ENCODE results near the gene PPP1R3E.
"Not testable (repeated sequence)": the region's sequence is repeated elsewhere in the genome, so short reads cannot be mapped to it uniquely, and the experiment has no call there.

The PPP1R3E gene

GRCh38 chr14:23297611-23298277 is 4.9 kb downstream of the PPP1R3E start:
- Histone ChIP-seq H3K4me1 (ENCODE audit: insufficient read depth, low read length) (peaks cover 32% of the 10 kb centered on the region), H2AFZ (ENCODE audit: low read depth, low read length) (no peak overlapping the region), H3K36me3 (ENCODE audit: insufficient read depth, low read length) (peaks cover 9% of the 10 kb centered on the region), H3K27me3 (ENCODE audit: insufficient read depth, low read length) (no peaks in the 10 kb centered on the region), H3K4me3 (ENCODE audit: low read length) (no peak overlapping the region), H3K9me3 (ENCODE audit: low read length) (no peaks in the 10 kb centered on the region)

GRCh38 chr14:23297096-23297495 is 5.6 kb downstream of the PPP1R3E start:
- peaks cover 32% of the 10 kb centered on the region for H3K4me1 ChIP-seq (ENCODE audit: insufficient read depth, low read length)
- H2AFZ ChIP-seq (ENCODE audit: low read depth, low read length) = no peak overlapping the region
- H3K9me3 ChIP-seq (ENCODE audit: low read length) = no peaks in the 10 kb centered on the region
- H3K27me3 ChIP-seq (ENCODE audit: insufficient read depth, low read length) = no peaks in the 10 kb centered on the region
- H3K36me3 ChIP-seq (ENCODE audit: insufficient read depth, low read length) = peaks cover 9% of the 10 kb centered on the region
- no peak overlapping the region for H3K4me3 ChIP-seq (ENCODE audit: low read length)

- Histone ChIP-seq H3K9me3 (ENCODE audit: low read length) (no peaks in the 10 kb centered on the region), H3K4me3 (ENCODE audit: low read length) (no peak overlapping the region), H3K36me3 (ENCODE audit: insufficient read depth, low read length) (peaks cover 9% of the 10 kb centered on the region), H2AFZ (ENCODE audit: low read depth, low read length) (no peak overlapping the region), H3K27me3 (ENCODE audit: insufficient read depth, low read length) (no peaks in the 10 kb centered on the region), H3K4me1 (ENCODE audit: insufficient read depth, low read length) (peaks cover 32% of the 10 kb centered on the region)
Observed at GRCh38 chr14:23296012-23296777, 6.5 kb downstream of the PPP1R3E start.

- H3K4me1 ChIP-seq (ENCODE audit: insufficient read depth, low read length) = peaks cover 23% of the 10 kb centered on the region
- no peaks in the 10 kb centered on the region for H3K9me3 ChIP-seq (ENCODE audit: low read length)
- no peak overlapping the region for H3K4me3 ChIP-seq (ENCODE audit: low read length)
- H2AFZ ChIP-seq (ENCODE audit: low read depth, low read length) = no peak overlapping the region
- H3K36me3 ChIP-seq (ENCODE audit: insufficient read depth, low read length) = peaks cover 9% of the 10 kb centered on the region
- no peaks in the 10 kb centered on the region for H3K27me3 ChIP-seq (ENCODE audit: insufficient read depth, low read length)
Observed at GRCh38 chr14:23294734-23295561, 7.7 kb downstream of the PPP1R3E start.

- Histone ChIP-seq H2AFZ (ENCODE audit: low read depth, low read length) (peak overlapping the region; percentile 52), H3K4me3 (ENCODE audit: low read length) (peak overlapping the region; percentile 80), H3K9me3 (ENCODE audit: low read length) (no peaks in the 10 kb centered on the region), H3K4me1 (ENCODE audit: insufficient read depth, low read length) (peaks cover 13% of the 10 kb centered on the region), H3K36me3 (ENCODE audit: insufficient read depth, low read length) (no peaks in the 10 kb centered on the region), H3K27me3 (ENCODE audit: insufficient read depth, low read length) (no peaks in the 10 kb centered on the region)
Observed at GRCh38 chr14:23286902-23287479, 15.7 kb downstream of the PPP1R3E start.

DNA sequence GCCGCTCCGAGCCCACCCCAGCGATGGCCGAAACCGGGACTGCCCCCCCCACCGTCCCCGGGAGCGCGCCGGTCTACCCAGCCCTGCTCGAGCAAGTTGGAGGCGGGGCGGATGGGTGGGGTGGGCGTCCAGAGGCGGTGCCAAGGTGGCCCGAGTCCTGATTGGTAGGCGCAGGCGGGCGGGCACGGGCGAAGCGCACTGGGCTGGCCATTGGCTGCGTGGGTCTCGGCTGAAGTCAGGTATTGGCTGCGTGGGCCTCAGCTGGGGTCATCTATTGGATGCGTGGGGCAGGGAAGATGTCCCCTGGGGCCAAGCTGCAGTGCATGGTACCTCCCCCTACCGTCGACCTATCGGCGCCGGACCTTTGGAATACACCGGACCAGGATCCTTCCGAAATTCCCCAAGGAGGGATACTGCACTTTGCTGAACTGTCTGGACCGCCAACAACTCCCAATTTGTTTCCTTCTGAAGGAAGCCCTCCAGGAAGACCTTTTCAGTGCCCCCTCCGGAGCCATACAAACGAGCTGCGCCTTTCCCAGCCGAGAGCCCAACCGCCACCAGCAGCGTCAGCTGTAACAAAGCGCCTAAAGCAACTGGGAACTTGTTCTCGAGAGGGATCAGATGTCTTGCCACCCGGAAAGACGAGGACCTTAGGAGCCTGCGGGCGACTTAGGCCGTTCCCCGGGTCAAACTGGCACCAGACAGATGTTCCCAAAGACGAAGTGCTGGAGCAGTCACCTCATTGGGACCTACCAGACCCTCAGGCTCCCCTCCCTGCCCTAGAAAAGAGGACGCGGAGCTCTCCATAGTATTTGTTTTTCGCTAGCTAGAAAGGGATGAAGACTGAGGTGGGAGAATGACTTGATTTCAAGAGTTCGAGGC is 16.4 kb downstream of the PPP1R3E start, which contains the start of gene HOMEZ:
TSS of gene HOMEZ (minus strand) at position 113 of the 882 bp plus-strand sequence. CDS start 180 bp downstream, outside the sequence.
- H3K4me3 ChIP-seq (ENCODE audit: low read length) = peak within 1 kb of the TSS; percentile 80
- H2AFZ ChIP-seq (ENCODE audit: low read depth, low read length) = peak within 1 kb of the TSS; percentile 72
- peaks cover 2% of the 10 kb centered on the region for H3K36me3 ChIP-seq (ENCODE audit: insufficient read depth, low read length)
- no peaks in the 10 kb centered on the region for H3K27me3 ChIP-seq (ENCODE audit: insufficient read depth, low read length)
- no peaks in the 10 kb centered on the region for H3K9me3 ChIP-seq (ENCODE audit: low read length)
- H3K4me1 ChIP-seq (ENCODE audit: insufficient read depth, low read length) = peaks cover 13% of the 10 kb centered on the region

- H2AFZ ChIP-seq (ENCODE audit: low read depth, low read length) = peak overlapping the region; percentile 72
- peaks cover 3% of the 10 kb centered on the region for H3K36me3 ChIP-seq (ENCODE audit: insufficient read depth, low read length)
- no peaks in the 10 kb centered on the region for H3K27me3 ChIP-seq (ENCODE audit: insufficient read depth, low read length)
- H3K4me1 ChIP-seq (ENCODE audit: insufficient read depth, low read length) = peaks cover 15% of the 10 kb centered on the region
- H3K4me3 ChIP-seq (ENCODE audit: low read length) = peak overlapping the region; percentile 80
- H3K9me3 ChIP-seq (ENCODE audit: low read length) = no peaks in the 10 kb centered on the region
Observed at GRCh38 chr14:23285530-23286019, 17.1 kb downstream of the PPP1R3E start.

GRCh38 chr14:23284654-23285529 is 17.8 kb downstream of the PPP1R3E start:
- Histone ChIP-seq H3K9me3 (ENCODE audit: low read length) (no peaks in the 10 kb centered on the region), H3K4me1 (ENCODE audit: insufficient read depth, low read length) (peaks cover 21% of the 10 kb centered on the region), H3K27me3 (ENCODE audit: insufficient read depth, low read length) (no peaks in the 10 kb centered on the region), H2AFZ (ENCODE audit: low read depth, low read length) (no peak overlapping the region), H3K4me3 (ENCODE audit: low read length) (peak overlapping the region; percentile 80), H3K36me3 (ENCODE audit: insufficient read depth, low read length) (peaks cover 3% of the 10 kb centered on the region)

- H3K4me1 ChIP-seq (ENCODE audit: insufficient read depth, low read length) = peaks cover 18% of the 10 kb centered on the region
- no peaks in the 10 kb centered on the region for H3K27me3 ChIP-seq (ENCODE audit: insufficient read depth, low read length)
- H3K36me3 ChIP-seq (ENCODE audit: insufficient read depth, low read length) = peaks cover 14% of the 10 kb centered on the region
- no peak overlapping the region for H2AFZ ChIP-seq (ENCODE audit: low read depth, low read length)
- no peaks in the 10 kb centered on the region for H3K9me3 ChIP-seq (ENCODE audit: low read length)
- no peak overlapping the region for H3K4me3 ChIP-seq (ENCODE audit: low read length)
Observed at GRCh38 chr14:23281247-23281646, 21.4 kb downstream of the PPP1R3E start.

- H3K4me1 ChIP-seq (ENCODE audit: insufficient read depth, low read length); H3K27me3 ChIP-seq (ENCODE audit: insufficient read depth, low read length); H3K4me3 ChIP-seq (ENCODE audit: low read length); H2AFZ ChIP-seq (ENCODE audit: low read depth, low read length); H3K9me3 ChIP-seq (ENCODE audit: low read length): not testable (repeated sequence)
- peaks cover 20% of the 10 kb centered on the region for H3K36me3 ChIP-seq (ENCODE audit: insufficient read depth, low read length)
Observed at GRCh38 chr14:23277928-23278327, 24.7 kb downstream of the PPP1R3E start.

DNA sequence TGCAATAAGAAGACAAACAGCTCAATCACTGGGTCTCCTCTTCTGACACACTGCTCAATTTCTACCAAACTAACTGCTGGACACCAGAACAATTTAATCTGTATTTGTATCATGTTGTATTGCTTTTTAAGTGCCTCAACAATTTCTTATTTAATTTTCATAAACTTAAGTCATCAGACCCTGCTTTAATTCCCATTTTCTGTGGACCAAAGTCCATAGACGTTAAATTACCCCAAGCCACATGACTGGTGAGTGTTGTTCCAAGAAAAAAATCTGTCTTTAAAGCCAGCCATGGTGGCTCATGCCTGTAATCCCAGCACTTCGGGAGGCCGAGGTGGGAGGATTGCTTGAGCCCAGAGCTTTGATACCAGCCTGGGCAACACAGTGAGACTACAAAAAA is 25.5 kb downstream of the PPP1R3E start:
- Histone ChIP-seq H3K9me3 (ENCODE audit: low read length) (no peaks in the 10 kb centered on the region), H3K27me3 (ENCODE audit: insufficient read depth, low read length) (no peaks in the 10 kb centered on the region), H3K36me3 (ENCODE audit: insufficient read depth, low read length) (peaks cover 20% of the 10 kb centered on the region), H3K4me3 (ENCODE audit: low read length) (no peak overlapping the region), H2AFZ (ENCODE audit: low read depth, low read length) (no peak overlapping the region), H3K4me1 (ENCODE audit: insufficient read depth, low read length) (peaks cover 10% of the 10 kb centered on the region)
